HEK293 (cell line): ENCODE results near the gene SAMD4B.

Source experiments
- ATF2 ChIP-seq: fragments of 450-650 bp; formaldehyde crosslinking; IDR thresholded peaks from 2 replicates; pipeline ENCODE4 v1.5.1; 2016; ENCODE audit warnings: missing biosample characterization, missing genetic modification characterization, low read depth
- FEZF1 ChIP-seq: fragments of 450-650 bp; formaldehyde crosslinking; IDR thresholded peaks from 2 replicates; pipeline ENCODE4 v1.5.1; 2016; ENCODE audit warnings: missing biosample characterization, missing genetic modification characterization
- GFI1B ChIP-seq: fragments of 450-650 bp; formaldehyde crosslinking; IDR thresholded peaks from 2 replicates; pipeline ENCODE4 v1.5.1; 2016; ENCODE audit warnings: missing biosample characterization, missing genetic modification characterization
- GLIS1 ChIP-seq: fragments of 450-650 bp; formaldehyde crosslinking; IDR thresholded peaks from 2 replicates; pipeline ENCODE4 v1.5.1; 2016; ENCODE audit warnings: missing biosample characterization, missing genetic modification characterization
- HOXA7 ChIP-seq: sonication (generic); formaldehyde crosslinking; IDR thresholded peaks from 2 replicates; pipeline ENCODE4 v1.8.1; 2022; ENCODE audit warnings: missing genetic modification reagents, borderline replicate concordance
- KLF10 ChIP-seq: fragments of 450-650 bp; IDR thresholded peaks from 2 replicates; pipeline ENCODE4 v1.5.1; 2018; ENCODE audit warnings: missing biosample characterization, mild to moderate bottlenecking, missing genetic modification characterization
- MZF1 ChIP-seq: fragments of 450-650 bp; formaldehyde crosslinking; IDR thresholded peaks from 2 replicates; pipeline ENCODE4 v1.5.1; 2017; ENCODE audit warnings: missing biosample characterization, missing genetic modification characterization, borderline replicate concordance
- PRDM6 ChIP-seq: fragments of 450-650 bp; formaldehyde crosslinking; IDR thresholded peaks from 2 replicates; pipeline ENCODE4 v1.5.1; 2017; ENCODE audit warnings: missing biosample characterization, missing genetic modification characterization
- REPIN1 ChIP-seq: fragments of 450-650 bp; formaldehyde crosslinking; IDR thresholded peaks from 2 replicates; pipeline ENCODE4 v1.5.1; 2017; ENCODE audit warnings: missing biosample characterization, missing genetic modification characterization, low read depth
- TSHZ1 ChIP-seq: fragments of 450-650 bp; formaldehyde crosslinking; IDR thresholded peaks from 2 replicates; pipeline ENCODE4 v1.5.1; 2016; ENCODE audit warnings: missing biosample characterization, missing genetic modification characterization, borderline replicate concordance
- WT1 ChIP-seq: fragments of 450-650 bp; formaldehyde crosslinking; IDR thresholded peaks from 2 replicates; pipeline ENCODE4 v1.5.1; 2016; ENCODE audit warnings: missing biosample characterization, missing genetic modification characterization
- ZBTB6 ChIP-seq: fragments of 450-650 bp; formaldehyde crosslinking; IDR thresholded peaks from 2 replicates; pipeline ENCODE4 v1.5.1; 2017; ENCODE audit warnings: missing biosample characterization, missing genetic modification characterization
- ZNF121 ChIP-seq: fragments of 450-650 bp; formaldehyde crosslinking; IDR thresholded peaks from 2 replicates; pipeline ENCODE4 v1.5.1; 2016; ENCODE audit warnings: missing biosample characterization, missing genetic modification characterization
- ZNF140 ChIP-seq: fragments of 450-650 bp; formaldehyde crosslinking; IDR thresholded peaks from 2 replicates; pipeline ENCODE4 v1.5.1; 2016; ENCODE audit warnings: missing biosample characterization, missing genetic modification characterization
- ZNF19 ChIP-seq: fragments of 450-650 bp; formaldehyde crosslinking; IDR thresholded peaks from 2 replicates; pipeline ENCODE4; 2016; ENCODE audit warnings: missing biosample characterization, missing genetic modification characterization, low read depth
- ZNF335 ChIP-seq: fragments of 450-650 bp; formaldehyde crosslinking; conservative IDR thresholded peaks from 2 replicates; pipeline ENCODE4 v1.5.1; 2016; ENCODE audit warnings: missing biosample characterization, missing genetic modification characterization
- ZNF548 ChIP-seq: fragments of 450-650 bp; formaldehyde crosslinking; IDR thresholded peaks from 2 replicates; pipeline ENCODE4 v1.5.1; 2016; ENCODE audit warnings: missing biosample characterization, missing genetic modification characterization
- ZNF600 ChIP-seq: fragments of 450-650 bp; formaldehyde crosslinking; IDR thresholded peaks from 2 replicates; pipeline ENCODE4 v1.5.1; 2016; ENCODE audit warnings: missing biosample characterization, missing genetic modification characterization
- ZNF621 ChIP-seq: fragments of 450-650 bp; formaldehyde crosslinking; IDR thresholded peaks from 2 replicates; pipeline ENCODE4 v1.5.1; 2017; ENCODE audit warnings: missing biosample characterization, missing genetic modification characterization
- ZNF624 ChIP-seq: fragments of 450-650 bp; formaldehyde crosslinking; IDR thresholded peaks from 2 replicates; pipeline ENCODE4 v1.5.1; 2017; ENCODE audit warnings: missing biosample characterization, missing genetic modification characterization
- ZNF670 ChIP-seq: fragments of 450-650 bp; formaldehyde crosslinking; IDR thresholded peaks from 2 replicates; pipeline ENCODE4 v1.5.1; 2016; ENCODE audit warnings: missing biosample characterization, missing genetic modification characterization, low read depth
- ZNF830 ChIP-seq: fragments of 450-650 bp; IDR thresholded peaks from 2 replicates; pipeline ENCODE4 v1.5.0; 2018; ENCODE audit warnings: missing biosample characterization, missing genetic modification characterization, low read depth, mild to moderate bottlenecking, moderate library complexity
- ZNF837 ChIP-seq: fragments of 450-650 bp; formaldehyde crosslinking; IDR thresholded peaks from 2 replicates; pipeline ENCODE4 v1.5.1; 2016; ENCODE audit warnings: missing biosample characterization, missing genetic modification characterization
- TF ChIP-seq, protein P1 (sequence below): fragments of 450-650 bp; formaldehyde crosslinking; IDR thresholded peaks from 2 replicates; pipeline ENCODE4 v1.5.1; 2016; ENCODE audit warnings: missing biosample characterization, missing genetic modification characterization, borderline replicate concordance
- TF ChIP-seq, protein P2 (sequence below): fragments of 450-650 bp; formaldehyde crosslinking; IDR thresholded peaks from 2 replicates; pipeline ENCODE4 v1.5.1; 2017; ENCODE audit warnings: missing biosample characterization, missing genetic modification characterization

SAMD4B gene

DNA sequence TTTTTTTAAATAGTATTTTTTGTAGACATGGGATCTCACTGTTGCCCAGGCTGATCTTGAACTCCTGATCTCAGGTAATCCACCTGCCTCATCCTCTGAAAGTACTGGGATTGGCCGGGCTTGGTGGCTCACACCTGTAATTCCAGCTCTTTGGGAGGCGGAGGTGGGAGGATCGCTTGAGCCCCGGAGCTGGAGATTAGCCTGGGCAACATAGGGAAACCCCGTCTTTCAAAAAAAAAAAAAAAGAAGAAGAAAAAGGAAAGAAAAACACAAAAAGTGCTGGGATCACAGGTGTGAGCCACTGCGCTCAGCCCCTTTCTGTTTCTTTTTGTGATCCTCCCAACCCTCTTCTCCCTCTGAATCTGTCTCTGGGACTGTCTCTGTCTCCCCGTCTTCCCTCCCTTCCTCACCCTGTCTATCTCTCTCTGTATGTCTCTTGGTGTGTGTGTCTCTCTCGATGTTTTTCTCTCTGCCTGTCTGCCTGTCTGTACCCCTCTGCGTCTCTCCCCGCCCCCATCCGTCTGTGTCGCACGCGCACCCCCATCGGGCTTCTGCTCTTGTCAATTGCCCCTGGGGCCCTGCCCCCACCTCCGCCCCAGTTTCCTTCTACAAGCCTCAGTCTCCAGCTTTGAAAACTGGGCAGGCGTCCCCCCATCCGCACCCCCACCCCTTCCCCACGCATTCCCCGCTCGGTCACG, 63.9 kb downstream of the SAMD4B start (continued):
- TF ChIP-seq, protein P1, sequence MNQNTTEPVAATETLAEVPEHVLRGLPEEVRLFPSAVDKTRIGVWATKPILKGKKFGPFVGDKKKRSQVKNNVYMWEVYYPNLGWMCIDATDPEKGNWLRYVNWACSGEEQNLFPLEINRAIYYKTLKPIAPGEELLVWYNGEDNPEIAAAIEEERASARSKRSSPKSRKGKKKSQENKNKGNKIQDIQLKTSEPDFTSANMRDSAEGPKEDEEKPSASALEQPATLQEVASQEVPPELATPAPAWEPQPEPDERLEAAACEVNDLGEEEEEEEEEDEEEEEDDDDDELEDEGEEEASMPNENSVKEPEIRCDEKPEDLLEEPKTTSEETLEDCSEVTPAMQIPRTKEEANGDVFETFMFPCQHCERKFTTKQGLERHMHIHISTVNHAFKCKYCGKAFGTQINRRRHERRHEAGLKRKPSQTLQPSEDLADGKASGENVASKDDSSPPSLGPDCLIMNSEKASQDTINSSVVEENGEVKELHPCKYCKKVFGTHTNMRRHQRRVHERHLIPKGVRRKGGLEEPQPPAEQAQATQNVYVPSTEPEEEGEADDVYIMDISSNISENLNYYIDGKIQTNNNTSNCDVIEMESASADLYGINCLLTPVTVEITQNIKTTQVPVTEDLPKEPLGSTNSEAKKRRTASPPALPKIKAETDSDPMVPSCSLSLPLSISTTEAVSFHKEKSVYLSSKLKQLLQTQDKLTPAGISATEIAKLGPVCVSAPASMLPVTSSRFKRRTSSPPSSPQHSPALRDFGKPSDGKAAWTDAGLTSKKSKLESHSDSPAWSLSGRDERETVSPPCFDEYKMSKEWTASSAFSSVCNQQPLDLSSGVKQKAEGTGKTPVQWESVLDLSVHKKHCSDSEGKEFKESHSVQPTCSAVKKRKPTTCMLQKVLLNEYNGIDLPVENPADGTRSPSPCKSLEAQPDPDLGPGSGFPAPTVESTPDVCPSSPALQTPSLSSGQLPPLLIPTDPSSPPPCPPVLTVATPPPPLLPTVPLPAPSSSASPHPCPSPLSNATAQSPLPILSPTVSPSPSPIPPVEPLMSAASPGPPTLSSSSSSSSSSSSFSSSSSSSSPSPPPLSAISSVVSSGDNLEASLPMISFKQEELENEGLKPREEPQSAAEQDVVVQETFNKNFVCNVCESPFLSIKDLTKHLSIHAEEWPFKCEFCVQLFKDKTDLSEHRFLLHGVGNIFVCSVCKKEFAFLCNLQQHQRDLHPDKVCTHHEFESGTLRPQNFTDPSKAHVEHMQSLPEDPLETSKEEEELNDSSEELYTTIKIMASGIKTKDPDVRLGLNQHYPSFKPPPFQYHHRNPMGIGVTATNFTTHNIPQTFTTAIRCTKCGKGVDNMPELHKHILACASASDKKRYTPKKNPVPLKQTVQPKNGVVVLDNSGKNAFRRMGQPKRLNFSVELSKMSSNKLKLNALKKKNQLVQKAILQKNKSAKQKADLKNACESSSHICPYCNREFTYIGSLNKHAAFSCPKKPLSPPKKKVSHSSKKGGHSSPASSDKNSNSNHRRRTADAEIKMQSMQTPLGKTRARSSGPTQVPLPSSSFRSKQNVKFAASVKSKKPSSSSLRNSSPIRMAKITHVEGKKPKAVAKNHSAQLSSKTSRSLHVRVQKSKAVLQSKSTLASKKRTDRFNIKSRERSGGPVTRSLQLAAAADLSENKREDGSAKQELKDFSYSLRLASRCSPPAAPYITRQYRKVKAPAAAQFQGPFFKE (tag by site-specific recombination) = no peak
- TF ChIP-seq ZNF121 (tag by site-specific recombination) (no peak), ZBTB6 (tag by site-specific recombination) (no peak), ZNF140 (tag by site-specific recombination) (no peak), GFI1B (tag by site-specific recombination) (no peak), ZNF19 (no peak), ZNF670 (no peak), ATF2 (tag by site-specific recombination) (no peak), WT1 (peak; percentile 60; the same call in 1 of the 2 replicates), GLIS1 (no peak; the same call in 1 of the 2 replicates), PRDM6 (tag by site-specific recombination) (no peak), ZNF335 (tag by site-specific recombination) (peak; percentile 96), ZNF624 (no peak), HOXA7 (CRISPR knock-in tag) (no peak), MZF1 (tag by site-specific recombination) (no peak), ZNF837 (tag by site-specific recombination) (no peak), REPIN1 (tag by site-specific recombination) (no peak), ZNF830 (tag by site-specific recombination) (no peak), ZNF621 (tag by site-specific recombination) (no peak), TSHZ1 (tag by site-specific recombination) (no peak), FEZF1 (tag by site-specific recombination) (no peak), ZNF548 (no peak), ZNF600 (tag by site-specific recombination) (no peak), KLF10 (no peak)
- TF ChIP-seq, protein P2, sequence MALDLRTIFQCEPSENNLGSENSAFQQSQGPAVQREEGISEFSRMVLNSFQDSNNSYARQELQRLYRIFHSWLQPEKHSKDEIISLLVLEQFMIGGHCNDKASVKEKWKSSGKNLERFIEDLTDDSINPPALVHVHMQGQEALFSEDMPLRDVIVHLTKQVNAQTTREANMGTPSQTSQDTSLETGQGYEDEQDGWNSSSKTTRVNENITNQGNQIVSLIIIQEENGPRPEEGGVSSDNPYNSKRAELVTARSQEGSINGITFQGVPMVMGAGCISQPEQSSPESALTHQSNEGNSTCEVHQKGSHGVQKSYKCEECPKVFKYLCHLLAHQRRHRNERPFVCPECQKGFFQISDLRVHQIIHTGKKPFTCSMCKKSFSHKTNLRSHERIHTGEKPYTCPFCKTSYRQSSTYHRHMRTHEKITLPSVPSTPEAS (tag by site-specific recombination) = no peak; the same call in 1 of the 2 replicates
